Measurements from ENCODE around the gene BAG3.
"Not testable (repeated sequence)": the region's sequence is repeated elsewhere in the genome, so short reads cannot be mapped to it uniquely, and the experiment has no call there.

BAG3 gene

GRCh38 chr10:119650692-119651513 lies at the start of gene BAG3:
TSS of gene BAG3 (plus strand) at chr10:119651380. CDS start at chr10:119651676, 296 bp downstream.
- DNase-seq = peak; percentile 96

- peak; percentile 63 for DNase-seq
Measured at GRCh38 chr10:119602241-119603095, 48.7 kb upstream of the BAG3 start.

- DNase-seq = no peak
Measured at GRCh38 chr10:119604468-119604867, 46.7 kb upstream of the BAG3 start.

GRCh38 chr10:119608316-119609155 lies 42.6 kb upstream of the BAG3 start:
- peak; percentile 49 for DNase-seq

GRCh38 chr10:119609516-119609915 lies 41.7 kb upstream of the BAG3 start:
- DNase-seq = no peak

- DNase-seq = no peak
Measured at GRCh38 chr10:119611433-119611832, 39.7 kb upstream of the BAG3 start.

GRCh38 chr10:119613741-119614140 lies 37.4 kb upstream of the BAG3 start:
- peak; percentile 49 for DNase-seq

- no peak for DNase-seq
Measured at GRCh38 chr10:119614686-119615085, 36.5 kb upstream of the BAG3 start.

- DNase-seq = peak; percentile 31
Measured at GRCh38 chr10:119616882-119617570, 34.2 kb upstream of the BAG3 start.

GRCh38 chr10:119619215-119619614 lies 32.0 kb upstream of the BAG3 start:
- no peak for DNase-seq

- DNase-seq = not testable (repeated sequence)
Measured at GRCh38 chr10:119619811-119620210, 31.4 kb upstream of the BAG3 start.

- no peak for DNase-seq
Measured at GRCh38 chr10:119620241-119621077, 30.7 kb upstream of the BAG3 start.

GRCh38 chr10:119621078-119621384 lies 30.1 kb upstream of the BAG3 start:
- no peak for DNase-seq

- DNase-seq = no peak
Measured at GRCh38 chr10:119625570-119626280, 25.5 kb upstream of the BAG3 start.

- no peak for DNase-seq
Measured at GRCh38 chr10:119630300-119630699, 20.9 kb upstream of the BAG3 start.

GRCh38 chr10:119633538-119634218 lies 17.5 kb upstream of the BAG3 start:
- DNase-seq = no peak

GRCh38 chr10:119634219-119634544 lies 17.0 kb upstream of the BAG3 start:
- peak; percentile 25 for DNase-seq

GRCh38 chr10:119637631-119638030 lies 13.5 kb upstream of the BAG3 start:
- no peak for DNase-seq

- no peak for DNase-seq
Measured at GRCh38 chr10:119638982-119639381, 12.2 kb upstream of the BAG3 start.

- DNase-seq = no peak
Measured at GRCh38 chr10:119640384-119640783, 10.8 kb upstream of the BAG3 start.
